Endothelial cell of umbilical vein (primary cell): ENCODE results near the gene NME7. TPM values are rescaled to one million over a fixed set of nuclear protein-coding genes. Genes with fewer than 3 reads are reported as not detected.

Experiments
- BruUV-seq: library from RNA; stranded (reverse); fragments of 400-500 nt; replicated peaks from 2 replicates; lab custom pipeline; 2021; lab: Mats Ljungman, UMichigan
- CTCF ChIA-PET: fragments of 300-600, 350-600 bp; sonication (Branson Sonifier 250); formaldehyde crosslinking; loops from one replicate; lab custom pipeline; 2021; ENCODE audit warnings: antibody characterized with exemption, inconsistent platforms; lab: Charles Lee
- POLR2A ChIA-PET: fragments of 300-600, 350-600 bp; sonication (Branson Sonifier 250); formaldehyde crosslinking; loops from one replicate; lab custom pipeline; 2021; ENCODE audit warnings: antibody characterized with exemption, inconsistent platforms; lab: Charles Lee
- DNase-seq: peaks from one replicate; pipeline ENCODE4 v3.0.0-alpha.2; 2011; ENCODE audit warnings: low read depth, low spot score
- FAIRE-seq: peaks from 2 replicates; lab custom pipeline; 2011; peaks lifted over from hg19 to GRCh38; lab: Jason Lieb, UNC
- H2AFZ ChIP-seq: 2 replicates; pipeline ENCODE4 v1.6.0; 2012; ENCODE audit warnings: low read depth, low read length, control low read depth, inconsistent platforms
- H3K27ac ChIP-seq: 2 replicates; pipeline ENCODE4 v1.5.1; 2011; ENCODE audit warnings: low read depth, mild to moderate bottlenecking, control low read depth, low read length, moderate library complexity; ENCODE audit not compliant: insufficient read depth
- H3K27me3 ChIP-seq, 2 experiments: 2 replicates each; pipeline versions ENCODE4 v1.6.0 to v1.6.1; 2011; ENCODE audit warnings: low read length in 2 of 2, mixed read lengths in 1 of 2; ENCODE audit not compliant: control insufficient read depth in 2 of 2, insufficient read depth in 2 of 2
- H3K36me3 ChIP-seq, 2 experiments: 2 replicates in 1 of 2; 3 replicates in 1 of 2; pipeline ENCODE4 v1.5.1; 2011; ENCODE audit warnings: low read length in 2 of 2, mild to moderate bottlenecking in 1 of 2, moderate library complexity in 1 of 2; ENCODE audit not compliant: control insufficient read depth in 2 of 2, insufficient read depth in 2 of 2; ENCODE audit errors: extremely low read depth in 1 of 2
- H3K4me1 ChIP-seq: 3 replicates; pipeline ENCODE4 v1.5.1; 2011; ENCODE audit warnings: mild to moderate bottlenecking, low read length; ENCODE audit not compliant: control insufficient read depth, insufficient read depth; ENCODE audit errors: extremely low read depth
- H3K4me2 ChIP-seq: 2 replicates; pipeline ENCODE4 v1.6.1; 2011; ENCODE audit warnings: low read length, control low read depth, mixed read lengths; ENCODE audit not compliant: insufficient read depth
- H3K4me3 ChIP-seq, 3 experiments: fragments of 200-600 bp in 1 of 3; sonication (generic), shearing (Covaris generic) in 1 of 3; replicated peaks in 1 of 3; 2 replicates each; pipeline ENCODE4 v1.5.1; 2011 to 2016; ENCODE audit warnings: control low read depth in 3 of 3, low read length in 3 of 3, mild to moderate bottlenecking in 2 of 3, inconsistent platforms in 1 of 3, low read depth in 1 of 3, moderate library complexity in 1 of 3; ENCODE audit not compliant: insufficient read depth in 1 of 3
- H3K79me2 ChIP-seq: 2 replicates; pipeline ENCODE4 v1.6.0; 2012; ENCODE audit warnings: low read length, inconsistent platforms; ENCODE audit not compliant: control insufficient read depth, insufficient read depth
- H3K9ac ChIP-seq: replicated peaks from 2 replicates; pipeline ENCODE3; 2011; ENCODE audit warnings: low read length, control low read depth; ENCODE audit not compliant: insufficient read depth; ENCODE audit errors: extremely low read depth
- H3K9me1 ChIP-seq: replicated peaks from 3 replicates; pipeline ENCODE4 v1.6.0; 2011; ENCODE audit warnings: mild to moderate bottlenecking, low read length; ENCODE audit not compliant: control insufficient read depth, insufficient read depth; ENCODE audit errors: extremely low read depth
- H3K9me3 ChIP-seq: replicated peaks from 2 replicates; pipeline ENCODE4 v1.5.1; 2012; ENCODE audit warnings: low read length, inconsistent platforms; ENCODE audit not compliant: control insufficient read depth, insufficient read depth
- H4K20me1 ChIP-seq: replicated peaks from 2 replicates; pipeline ENCODE3; 2011; ENCODE audit warnings: mild to moderate bottlenecking, low read length; ENCODE audit not compliant: control insufficient read depth, insufficient read depth; ENCODE audit errors: extremely low read depth
- EZH2 ChIP-seq: IDR thresholded peaks from 2 replicates; pipeline ENCODE4 v1.6.1; 2012; ENCODE audit warnings: borderline replicate concordance, low read depth, mild to moderate bottlenecking, moderate library complexity, low read length, inconsistent platforms; ENCODE audit not compliant: severe bottlenecking
- FOS ChIP-seq: IDR thresholded peaks from 2 replicates; pipeline ENCODE4 v1.6.1; 2011; ENCODE audit warnings: mild to moderate bottlenecking, low read length, moderate library complexity, borderline replicate concordance; ENCODE audit not compliant: insufficient read depth
- GATA2 ChIP-seq: IDR thresholded peaks from 2 replicates; pipeline ENCODE4 v1.7.0; 2011; ENCODE audit warnings: low read depth, mild to moderate bottlenecking, moderate library complexity, mixed read lengths, low read length; ENCODE audit not compliant: insufficient read length, insufficient read depth
- JUN ChIP-seq: IDR thresholded peaks from 2 replicates; pipeline ENCODE4 v1.6.1; 2011; ENCODE audit warnings: borderline replicate concordance, low read depth; ENCODE audit not compliant: insufficient read length, insufficient read depth
- MYC ChIP-seq: IDR thresholded peaks from one replicate; pipeline ENCODE4 v1.6.1; 2011; ENCODE audit warnings: mild to moderate bottlenecking, low read depth, low read length
- POLR2A ChIP-seq: IDR thresholded peaks from 2 replicates; pipeline ENCODE4 v1.6.1; 2012; ENCODE audit warnings: low read depth, mild to moderate bottlenecking, control low read depth, low read length
- POLR2AphosphoS5 ChIP-seq: IDR thresholded peaks from 2 replicates; pipeline ENCODE4 v1.6.1; 2012; ENCODE audit warnings: low read depth, mild to moderate bottlenecking, control low read depth, low read length, moderate library complexity; ENCODE audit not compliant: insufficient read depth
- dilution Hi-C: fragments of 300-500 bp; cut with MboI; formaldehyde crosslinking; loops from one replicate; pipeline ENCODE4 v1.15.0; 2019; ENCODE audit warnings: low sequenced_read_pairs; ENCODE audit not compliant: extremely low pct_ligation_motif_present
- intact Hi-C: fragments of 100-400 bp; cut with micrococcal nuclease; formaldehyde crosslinking; loops from one replicate; pipeline ENCODE4 v1.10.0; 2022
- polyA plus RNA-seq, 4 experiments: library from polyadenylated mRNA; depleted of rRNA in 3 of 4; stranded (reverse) in 3 of 4; unstranded in 1 of 4; fragments of >200 nt; gene quantifications; 2 replicates each; pipeline versions ENCODE4 v1.2.1 to v1.2.3, GENCODE V29; 2011 to 2012; ENCODE audit warnings: missing spikeins in 1 of 4
- total RNA-seq: library from RNA; stranded (reverse); gene quantifications from 2 replicates; pipeline ENCODE4 v1.2.3, GENCODE V29; 2021
- TF ChIP-seq, protein P1 (sequence below), 2 donors: IDR thresholded peaks; 1 replicate in 1 of 2; 2 replicates in 1 of 2; pipeline ENCODE4 v1.5.1; 2011; ENCODE audit warnings: low read length in 2 of 2, mild to moderate bottlenecking in 2 of 2, moderate library complexity in 2 of 2, control low read depth in 1 of 2, inconsistent platforms in 1 of 2, low read depth in 1 of 2; ENCODE audit not compliant: insufficient read depth in 1 of 2; ENCODE audit errors: extremely low read depth in 1 of 2
- TF ChIP-seq, protein P2 (sequence below): IDR thresholded peaks from 2 replicates; pipeline ENCODE4 v1.6.1; 2011; ENCODE audit not compliant: insufficient read depth, insufficient read length

Gene NME7
- total and polyA plus RNA-seq, 2 donors (not counting 3 experiments of a cell fraction or from before 2014, with no cell fraction given), result 16.5 to 25.3 TPM

DNA sequence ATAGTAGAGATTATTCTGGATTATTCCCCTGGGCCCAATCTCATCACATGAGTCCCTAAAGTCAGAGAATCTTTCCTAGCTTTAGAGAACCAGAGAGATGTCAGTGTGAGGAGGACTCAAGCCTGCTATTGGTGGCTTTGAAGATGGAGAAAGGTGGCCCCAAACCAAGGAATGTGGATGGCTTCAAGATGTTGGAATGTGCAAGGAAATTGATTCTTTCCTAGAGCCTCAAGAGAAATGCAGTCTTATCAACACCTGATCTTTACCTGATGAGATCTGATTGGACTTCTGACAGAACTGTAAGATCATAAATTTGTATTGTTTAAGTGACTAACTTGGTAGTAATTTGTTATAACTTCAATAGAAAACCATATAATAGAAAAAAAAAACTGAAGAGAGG, 51.0 kb downstream of the NME7 start:
- Histone ChIP-seq H3K79me2 (no peaks in the 10 kb centered on the region), H3K27me3 (no peaks in the 10 kb centered on the region), H3K36me3 (no peaks in the 10 kb centered on the region), H2AFZ (no peak overlapping the region), H3K9me1 (no peaks in the 10 kb centered on the region), H3K9ac (no peak overlapping the region), H4K20me1 (no peaks in the 10 kb centered on the region), H3K9me3 (no peaks in the 10 kb centered on the region), H3K4me2 (no peak overlapping the region), H3K4me3 (no peak overlapping the region), H3K4me1 (no peaks in the 10 kb centered on the region), H3K27ac (no peak overlapping the region)
- FAIRE-seq, result no peak
- POLR2A ChIA-PET, result no interaction called here
- CTCF ChIA-PET, result no interaction called here
- no TSS peak for BruUV-seq
- dilution Hi-C loops (no loop called here), intact Hi-C loops (no loop called here)
- TF ChIP-seq FOS, result no peak
- TF ChIP-seq POLR2A, result no peak
- no peak for TF ChIP-seq EZH2
- TF ChIP-seq, protein P1, sequence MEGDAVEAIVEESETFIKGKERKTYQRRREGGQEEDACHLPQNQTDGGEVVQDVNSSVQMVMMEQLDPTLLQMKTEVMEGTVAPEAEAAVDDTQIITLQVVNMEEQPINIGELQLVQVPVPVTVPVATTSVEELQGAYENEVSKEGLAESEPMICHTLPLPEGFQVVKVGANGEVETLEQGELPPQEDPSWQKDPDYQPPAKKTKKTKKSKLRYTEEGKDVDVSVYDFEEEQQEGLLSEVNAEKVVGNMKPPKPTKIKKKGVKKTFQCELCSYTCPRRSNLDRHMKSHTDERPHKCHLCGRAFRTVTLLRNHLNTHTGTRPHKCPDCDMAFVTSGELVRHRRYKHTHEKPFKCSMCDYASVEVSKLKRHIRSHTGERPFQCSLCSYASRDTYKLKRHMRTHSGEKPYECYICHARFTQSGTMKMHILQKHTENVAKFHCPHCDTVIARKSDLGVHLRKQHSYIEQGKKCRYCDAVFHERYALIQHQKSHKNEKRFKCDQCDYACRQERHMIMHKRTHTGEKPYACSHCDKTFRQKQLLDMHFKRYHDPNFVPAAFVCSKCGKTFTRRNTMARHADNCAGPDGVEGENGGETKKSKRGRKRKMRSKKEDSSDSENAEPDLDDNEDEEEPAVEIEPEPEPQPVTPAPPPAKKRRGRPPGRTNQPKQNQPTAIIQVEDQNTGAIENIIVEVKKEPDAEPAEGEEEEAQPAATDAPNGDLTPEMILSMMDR (IDR thresholded peaks at IDR 0.05; ENCODE audit: extremely low read depth in 1 of 2, insufficient read depth in 1 of 2, low read depth in 1 of 2, low read length in 2 of 2), result no peak
- TF ChIP-seq GATA2, result no peak
- TF ChIP-seq JUN, result no peak
- no peak for TF ChIP-seq MYC
- TF ChIP-seq, protein P2, sequence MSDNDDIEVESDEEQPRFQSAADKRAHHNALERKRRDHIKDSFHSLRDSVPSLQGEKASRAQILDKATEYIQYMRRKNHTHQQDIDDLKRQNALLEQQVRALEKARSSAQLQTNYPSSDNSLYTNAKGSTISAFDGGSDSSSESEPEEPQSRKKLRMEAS, result no peak
- TF ChIP-seq POLR2AphosphoS5, result no peak
- no peak for DNase-seq
